NCI-H2196 (cell line): Measurements from ENCODE around the gene ZNF22.

Experiments
- DNase-seq: peaks from one replicate; lab custom pipeline; 2025; ENCODE audit not compliant: unreplicated experiment; lab: John Stamatoyannopoulos, UW

The ZNF22 gene

GRCh38 chr10:44988957-44989585 is 11.7 kb upstream of the ZNF22 start:
- no peak for DNase-seq

DNA sequence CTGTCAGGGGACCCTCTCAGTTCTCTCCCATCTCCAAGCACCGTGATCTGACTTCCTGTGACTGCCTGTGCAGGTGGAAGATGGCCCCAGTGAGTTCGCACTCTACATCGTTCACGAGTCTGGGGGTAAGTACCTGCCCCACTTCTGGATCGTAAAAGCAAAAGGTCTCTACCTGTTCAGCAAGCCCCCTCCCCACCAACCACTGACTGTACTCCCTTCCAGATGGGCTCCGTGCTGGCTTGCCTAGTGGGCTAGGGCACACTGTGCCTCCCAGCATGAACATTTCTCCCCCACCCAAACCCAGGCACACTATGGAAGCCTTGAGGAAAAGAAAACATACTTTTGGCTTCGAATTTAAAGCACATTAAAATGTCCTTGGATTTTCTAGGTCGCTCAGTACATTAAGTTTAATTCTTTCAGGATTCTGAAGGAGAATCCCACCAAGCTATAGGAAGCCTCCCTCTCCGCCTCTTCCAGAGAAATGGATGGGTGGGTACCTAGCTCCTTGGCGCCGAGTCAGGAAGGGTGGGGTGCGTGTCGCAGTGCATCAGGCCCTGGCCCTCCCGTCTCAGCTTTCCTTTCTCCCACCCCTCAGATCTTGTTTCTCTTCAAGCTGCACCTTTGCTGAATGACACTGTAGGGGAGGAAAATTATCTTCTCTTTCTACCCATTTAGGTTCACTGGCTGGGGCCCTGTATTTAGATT is 11.0 kb upstream of the ZNF22 start:
- no peak for DNase-seq

GRCh38 chr10:44990302-44990655 is 10.4 kb upstream of the ZNF22 start:
- no peak for DNase-seq

GRCh38 chr10:44990965-44991364 is 9.8 kb upstream of the ZNF22 start:
- DNase-seq: no peak

DNA sequence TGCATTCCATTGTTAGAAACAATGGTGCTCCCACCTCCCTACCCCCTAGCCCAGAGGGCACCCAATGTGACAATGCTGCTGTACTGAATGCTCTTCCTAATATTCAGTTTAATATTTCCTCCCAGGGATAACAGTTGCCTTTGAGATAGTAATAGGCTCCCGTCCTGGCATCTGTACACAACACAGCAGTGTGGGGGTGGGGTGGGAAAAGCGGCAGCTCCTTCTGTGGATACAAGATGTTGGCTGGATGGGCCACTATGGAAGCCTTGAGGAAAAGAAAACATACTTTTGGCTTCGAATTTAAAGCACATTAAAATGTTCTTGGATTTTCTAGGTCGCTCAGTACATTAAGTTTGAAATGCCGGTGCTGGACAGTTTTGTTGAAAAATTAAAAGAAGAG is 9.2 kb upstream of the ZNF22 start:
- DNase-seq: no peak

DNA sequence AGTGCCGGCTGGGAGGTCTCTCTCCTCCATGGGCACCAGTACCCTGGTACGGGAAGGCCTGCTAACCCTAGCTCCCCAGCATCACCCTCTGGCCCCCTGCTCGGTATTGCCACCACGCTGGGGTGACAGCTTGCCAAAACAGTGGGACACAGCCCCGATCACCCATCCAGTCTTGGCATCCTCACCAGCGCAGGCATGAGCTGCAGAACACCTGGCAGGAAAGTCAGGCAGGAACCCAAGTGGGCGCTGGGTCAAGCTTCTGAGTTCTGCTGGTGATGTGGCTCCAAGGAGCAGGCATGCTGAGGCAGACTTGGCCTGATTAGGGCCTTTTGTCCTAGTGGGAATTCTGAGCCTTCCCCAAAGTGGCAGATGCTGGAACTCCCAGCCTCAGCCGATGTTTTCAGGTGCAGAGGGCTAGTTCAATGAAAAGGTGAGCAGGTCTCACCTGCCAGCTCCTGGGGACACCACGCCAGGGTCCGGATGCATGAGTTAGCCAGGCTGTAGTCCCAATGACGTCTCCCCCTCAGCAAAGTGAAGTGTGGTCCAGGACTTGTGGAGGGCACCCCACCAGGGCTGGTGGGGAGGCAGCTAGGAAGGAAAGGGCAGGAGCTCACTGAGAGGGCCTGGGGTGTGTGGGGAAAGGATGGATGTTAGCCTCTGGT is 8.5 kb upstream of the ZNF22 start:
- DNase-seq: no peak

- DNase-seq: no peak
These were observed 7.9 kb upstream of the ZNF22 start for GRCh38 chr10:44992732-44993225.

- no peak for DNase-seq
These were observed 7.3 kb upstream of the ZNF22 start for GRCh38 chr10:44993226-44993921.

DNA sequence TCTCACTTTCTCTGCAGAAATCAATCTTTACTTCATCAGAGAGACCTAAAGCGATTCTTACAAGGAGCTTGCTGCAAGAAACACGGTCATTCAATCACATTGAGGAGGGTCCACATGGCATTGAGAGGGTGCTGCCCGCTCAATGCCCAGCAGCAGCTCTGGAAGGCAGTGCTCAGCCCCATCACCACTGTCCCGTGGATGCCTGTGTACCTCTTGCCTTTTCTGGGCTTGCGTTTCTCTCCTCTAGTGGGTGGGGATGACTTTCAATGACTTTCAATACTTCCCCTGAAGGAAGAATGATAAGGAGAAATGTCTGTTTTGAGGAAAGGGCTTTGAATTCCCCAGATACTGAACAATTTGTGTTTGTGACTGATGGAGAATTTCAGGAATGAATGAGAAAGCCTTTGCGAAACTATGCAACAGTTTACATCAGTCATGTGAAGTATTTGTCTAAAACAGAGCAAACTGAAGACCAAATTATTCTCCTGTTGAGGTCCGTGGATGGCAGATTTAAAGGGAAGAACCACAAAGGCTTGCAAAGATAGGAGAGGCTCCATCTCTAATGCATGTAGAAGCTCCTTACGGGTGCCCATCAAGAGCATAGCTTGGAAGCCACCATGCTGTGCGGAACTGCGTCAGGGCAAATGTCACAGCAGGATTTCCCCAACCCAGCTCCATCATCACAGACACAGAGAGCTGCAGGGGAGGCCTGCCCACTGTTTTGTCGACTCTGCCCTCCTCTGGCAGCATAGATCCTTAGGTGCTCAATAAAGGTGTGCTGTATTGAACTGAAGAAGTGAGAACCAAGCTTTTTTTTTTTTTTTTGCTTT is 6.6 kb upstream of the ZNF22 start:
- no peak for DNase-seq

DNA sequence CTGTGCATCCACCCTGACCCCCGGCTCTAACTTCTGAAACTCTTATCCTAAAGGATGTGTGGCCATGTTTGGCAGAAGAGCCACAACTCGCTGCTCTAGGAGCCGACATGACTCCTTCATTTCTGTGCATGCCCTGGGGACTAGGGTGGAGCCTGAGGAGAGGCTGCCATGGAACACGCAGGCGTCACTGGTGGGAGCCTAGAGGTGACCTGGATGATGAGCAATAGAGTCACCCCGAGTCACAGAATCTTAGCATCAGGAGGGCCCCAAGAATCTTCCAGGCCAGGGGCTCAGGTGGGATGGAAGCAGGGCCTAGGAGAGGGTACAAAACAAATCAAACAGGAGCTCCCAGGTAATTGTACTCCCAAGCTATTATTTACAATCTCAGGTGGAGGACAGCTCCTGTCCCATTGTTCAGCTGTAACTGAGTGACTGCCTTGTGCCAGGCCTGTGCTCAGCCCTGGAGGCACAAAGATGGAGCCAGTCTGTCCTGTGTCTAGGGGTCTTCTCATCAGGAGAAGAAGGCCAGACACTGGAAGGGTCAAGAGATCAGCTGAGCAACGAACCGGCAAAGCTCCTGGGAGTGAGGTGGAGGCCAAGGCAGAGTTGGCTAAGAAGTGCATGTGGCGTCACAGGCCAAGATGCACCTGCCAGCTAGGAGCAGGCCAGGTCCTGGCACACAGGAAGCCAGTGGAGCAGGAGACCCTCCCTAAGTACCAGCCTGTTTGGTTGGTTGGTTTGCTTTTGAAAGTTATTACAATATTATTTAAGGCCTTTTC is 5.8 kb upstream of the ZNF22 start:
- no peak for DNase-seq

GRCh38 chr10:44995581-44995913 is 5.2 kb upstream of the ZNF22 start:
- DNase-seq: no peak

DNA sequence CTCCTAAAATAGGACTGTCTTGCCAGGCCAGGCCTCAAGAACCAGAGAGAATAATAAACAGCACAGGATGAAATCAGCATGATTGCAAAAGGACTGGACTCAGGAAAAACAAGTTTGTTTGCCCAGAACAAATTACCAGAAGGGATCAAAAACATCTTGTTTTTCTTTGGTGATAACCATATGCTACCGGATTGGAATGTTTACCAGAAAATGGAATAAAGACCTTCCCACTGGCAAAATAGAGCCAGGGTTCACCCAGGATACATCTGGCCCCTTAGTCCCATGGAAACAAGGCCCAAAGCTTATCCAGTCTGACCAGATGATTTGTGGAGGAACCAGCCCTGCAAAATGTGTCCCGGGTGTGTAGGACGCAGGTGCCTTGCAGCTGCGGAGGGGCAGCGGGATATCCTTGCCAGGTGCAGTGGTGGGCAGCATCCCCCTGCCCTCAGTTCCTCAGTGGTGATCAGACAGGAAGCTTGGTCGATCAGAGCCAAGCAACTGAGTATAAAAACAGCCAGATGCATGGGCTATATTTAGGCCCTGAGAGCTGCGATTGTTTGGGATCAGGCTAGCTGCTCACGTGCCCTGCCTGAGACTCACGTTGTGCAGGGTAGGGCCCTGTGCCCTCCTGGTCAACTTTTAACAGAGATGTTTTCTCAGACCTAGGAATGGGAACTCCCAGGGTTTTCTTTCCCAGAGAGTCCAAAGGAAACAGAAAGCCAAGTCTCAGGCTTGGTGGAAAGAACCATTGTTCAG is 4.6 kb upstream of the ZNF22 start:
- DNase-seq: no peak

- no peak for DNase-seq
These were observed 3.5 kb upstream of the ZNF22 start for GRCh38 chr10:44997105-44997748.

GRCh38 chr10:44998146-44998631 is 2.5 kb upstream of the ZNF22 start:
- DNase-seq: no peak

GRCh38 chr10:45000138-45000751 is 478 bp upstream of the ZNF22 start:
- DNase-seq: no peak

GRCh38 chr10:45001381-45002148 is 842 bp downstream of the ZNF22 start:
- DNase-seq: peak; percentile 39

DNA sequence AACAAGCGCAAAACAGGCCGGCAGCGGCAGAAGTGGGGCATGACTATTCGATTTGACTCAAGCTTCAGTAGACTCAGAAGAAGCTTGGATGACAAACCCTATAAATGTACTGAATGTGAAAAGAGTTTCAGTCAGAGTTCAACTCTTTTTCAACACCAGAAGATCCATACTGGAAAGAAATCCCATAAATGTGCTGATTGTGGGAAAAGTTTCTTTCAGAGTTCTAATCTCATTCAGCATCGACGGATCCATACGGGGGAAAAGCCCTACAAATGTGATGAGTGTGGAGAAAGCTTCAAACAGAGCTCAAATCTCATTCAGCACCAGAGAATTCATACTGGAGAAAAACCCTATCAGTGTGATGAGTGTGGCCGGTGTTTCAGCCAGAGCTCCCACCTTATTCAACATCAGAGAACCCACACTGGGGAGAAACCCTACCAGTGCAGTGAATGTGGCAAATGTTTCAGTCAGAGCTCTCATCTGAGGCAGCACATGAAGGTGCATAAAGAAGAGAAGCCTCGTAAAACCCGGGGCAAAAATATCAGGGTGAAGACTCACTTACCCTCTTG is 2.8 kb downstream of the ZNF22 start:
- DNase-seq: no peak
